ENCODE results near the gene PHF20.
"Not testable (repeated sequence)": the region's sequence is repeated elsewhere in the genome, so short reads cannot be mapped to it uniquely, and the experiment has no call there.

Gene PHF20

DNA sequence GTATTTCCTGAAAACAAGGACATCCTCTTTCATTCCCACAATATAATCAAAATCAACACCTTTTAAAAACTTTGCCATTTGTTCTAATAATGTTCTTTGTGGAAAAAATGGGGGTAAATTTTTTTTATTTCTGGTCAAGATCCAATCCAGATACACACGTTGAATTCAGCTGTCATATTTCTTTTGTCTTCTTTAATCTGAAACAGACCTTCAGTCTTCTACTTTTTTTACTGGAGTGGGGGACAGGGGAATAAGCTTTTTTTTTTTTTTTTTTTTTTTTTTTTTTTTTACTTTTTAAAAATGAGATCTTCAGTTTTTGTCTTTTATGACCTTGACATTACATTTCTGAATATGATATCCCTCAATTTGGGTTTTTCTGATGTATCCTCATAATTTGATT is 113.4 kb downstream of the PHF20 start:
- no peak for DNase-seq (ENCODE audit: low read depth)

DNA sequence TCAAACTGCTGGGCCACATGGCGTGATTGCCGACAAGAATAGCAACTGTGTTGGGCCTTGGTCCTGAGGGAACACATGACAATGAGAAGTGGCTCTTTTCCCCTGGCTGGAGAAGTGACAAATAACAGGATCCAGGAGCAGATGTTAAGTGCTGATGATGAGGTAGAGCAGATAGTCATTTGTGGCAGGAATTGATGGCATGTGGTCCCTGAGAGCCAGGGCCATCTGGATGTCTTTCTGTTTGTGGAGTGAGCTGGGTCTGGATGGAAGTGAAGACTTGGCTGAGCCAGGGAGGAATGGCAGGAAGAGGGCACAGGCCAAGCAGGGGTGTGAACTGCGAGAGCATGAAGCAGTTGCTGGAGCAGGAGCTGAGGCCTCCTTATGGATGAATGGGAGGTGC is 114.7 kb downstream of the PHF20 start:
- no peak for DNase-seq (ENCODE audit: low read depth)

DNA sequence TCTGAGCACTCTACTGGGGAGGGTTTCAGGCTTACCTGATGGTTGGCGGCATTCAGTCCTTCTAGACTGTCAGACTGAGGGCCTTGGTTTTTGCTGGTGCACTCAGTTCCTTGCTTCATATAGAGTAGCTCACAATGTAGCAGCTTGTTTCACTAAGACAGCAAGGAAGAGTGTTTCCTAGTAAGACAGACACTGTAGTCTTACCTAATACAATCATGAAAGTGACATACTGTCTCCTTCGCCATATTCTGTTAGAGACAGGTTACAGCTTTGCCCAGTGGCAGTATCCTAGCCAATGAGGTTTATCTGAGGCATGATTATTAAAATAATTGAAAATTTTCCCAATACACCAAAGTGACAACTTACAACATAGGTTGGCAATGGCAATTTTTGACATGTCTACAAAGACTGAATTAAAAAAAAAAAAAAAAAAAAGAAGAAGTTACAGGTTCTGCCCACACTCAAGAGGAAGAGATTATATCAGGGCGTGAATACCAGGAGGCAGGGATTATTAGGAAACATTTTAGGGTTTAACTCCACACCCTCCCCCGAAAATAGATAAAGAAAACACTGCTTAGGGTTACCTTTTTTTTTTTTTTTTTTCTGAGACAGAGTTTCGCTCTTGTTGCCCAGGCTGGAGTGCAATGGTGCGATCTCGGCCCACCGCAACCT is 115.7 kb downstream of the PHF20 start:
- DNase-seq (ENCODE audit: low read depth) = no peak

DNA sequence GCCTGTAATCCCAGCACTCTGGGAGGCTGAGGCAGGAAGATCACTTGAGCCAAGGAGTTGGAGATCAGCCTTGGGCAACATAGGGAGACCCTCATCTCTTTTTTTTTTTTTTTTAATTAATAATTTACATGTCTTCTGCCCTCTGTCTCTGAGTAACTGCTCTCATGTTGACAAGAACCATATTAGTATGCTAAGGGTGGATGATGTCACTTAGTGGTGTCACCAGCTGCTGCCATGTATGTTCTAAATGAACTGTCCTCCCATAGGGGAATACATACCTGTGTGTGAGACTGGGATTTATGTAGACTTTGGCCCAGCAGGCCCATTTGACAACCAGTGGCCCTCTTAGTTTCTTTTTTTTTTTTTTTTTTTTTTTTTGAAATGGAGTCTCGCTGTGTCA is 116.8 kb downstream of the PHF20 start:
- no peak for DNase-seq (ENCODE audit: low read depth)

DNA sequence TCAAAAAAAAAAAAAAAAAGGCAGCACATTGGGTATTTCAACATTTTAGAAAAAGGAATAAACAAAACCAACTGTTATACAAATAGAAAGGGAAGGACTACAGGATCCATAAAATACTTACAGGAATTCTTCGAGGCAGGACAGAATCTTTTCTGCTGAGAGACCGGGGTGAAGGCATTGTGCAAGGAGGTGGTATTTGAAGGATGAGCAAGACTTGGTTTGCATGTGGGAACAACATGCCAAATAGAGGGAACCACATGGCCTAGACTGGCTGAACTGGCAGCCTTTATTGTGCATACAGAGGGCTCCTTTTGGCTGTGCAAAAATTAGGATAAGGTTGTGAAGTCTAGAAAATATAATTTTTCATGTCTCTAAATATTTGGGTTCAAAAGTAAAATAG is 119.6 kb downstream of the PHF20 start:
- DNase-seq (ENCODE audit: low read depth) = no peak

DNA sequence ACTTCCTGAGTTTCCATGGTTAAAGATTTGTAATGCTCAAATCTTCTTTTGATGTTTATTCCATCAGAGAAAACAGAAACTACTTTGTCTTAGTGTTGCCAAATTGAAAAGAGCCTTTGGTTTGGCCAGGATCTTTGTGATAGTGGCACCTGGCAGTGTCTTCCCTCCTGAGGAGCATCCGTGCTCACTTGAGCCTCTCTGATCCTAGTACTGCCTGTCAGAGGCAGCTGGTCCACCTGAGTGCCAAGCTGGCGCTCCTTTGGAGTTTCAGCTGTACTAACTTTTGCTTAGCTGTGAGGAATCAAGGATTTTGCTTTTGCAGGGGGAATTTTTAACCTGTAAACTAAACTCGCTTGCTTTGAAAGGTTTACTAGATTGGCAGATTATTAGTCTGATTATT is 121.1 kb downstream of the PHF20 start:
- no peak for DNase-seq (ENCODE audit: low read depth)

DNA sequence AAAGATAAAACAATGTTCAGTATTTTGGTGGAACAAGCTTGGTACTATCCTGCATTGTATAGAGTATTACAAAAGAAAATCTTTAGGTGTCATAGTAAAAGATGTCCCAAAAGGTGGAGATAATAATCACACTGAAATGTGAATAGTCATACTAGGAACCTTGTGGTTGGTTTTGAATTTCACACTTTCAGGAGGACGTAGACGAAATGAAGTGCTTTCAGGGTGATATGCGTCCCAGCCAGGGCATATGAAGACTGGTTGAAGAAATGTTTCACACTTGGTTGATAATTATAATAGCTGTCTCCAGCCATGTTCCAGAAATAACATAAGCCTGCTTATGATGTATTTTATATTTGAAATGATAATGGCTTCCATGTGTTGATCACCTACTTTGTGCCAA is 122.1 kb downstream of the PHF20 start:
- no peak for DNase-seq (ENCODE audit: low read depth)

DNA sequence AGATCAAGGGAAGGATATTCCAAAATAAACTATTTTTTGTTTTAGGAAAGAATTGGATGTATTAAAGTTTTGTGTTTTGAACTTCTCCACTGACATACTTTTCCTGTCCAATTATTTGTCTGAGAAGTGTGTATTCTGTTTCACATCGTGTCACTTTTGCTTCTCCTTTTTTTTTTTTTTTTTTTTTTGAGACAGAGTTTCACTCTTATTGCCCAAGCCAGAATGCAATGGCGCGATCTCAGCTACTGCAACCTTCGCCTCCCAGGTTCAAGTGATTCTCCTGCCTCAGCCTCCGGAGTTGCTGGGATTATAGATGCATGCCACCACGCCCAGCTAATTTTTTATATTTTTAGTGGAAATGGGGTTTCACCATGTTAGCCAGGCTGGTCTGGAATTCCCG is 123.7 kb downstream of the PHF20 start:
- DNase-seq (ENCODE audit: low read depth) = not testable (repeated sequence)

DNA sequence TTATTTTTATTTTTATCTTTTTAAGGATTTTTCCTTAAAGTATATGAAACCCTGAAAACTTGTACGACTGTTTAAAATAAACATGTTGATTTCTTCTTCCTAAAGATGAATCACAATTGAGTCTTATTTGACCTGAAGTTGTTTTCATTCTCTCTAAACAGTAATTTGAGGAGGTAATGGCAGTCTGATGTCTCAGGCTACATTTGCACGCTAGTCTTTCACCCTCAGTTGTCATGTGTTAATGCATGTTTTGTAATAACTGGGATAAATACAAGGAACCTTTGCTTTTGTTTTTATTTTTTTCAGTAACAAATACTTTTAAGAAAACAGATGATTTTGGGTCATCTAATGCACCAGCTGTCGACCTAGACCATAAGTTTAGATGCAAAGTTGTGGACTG is 127.2 kb downstream of the PHF20 start:
- no peak for DNase-seq (ENCODE audit: low read depth)

DNA sequence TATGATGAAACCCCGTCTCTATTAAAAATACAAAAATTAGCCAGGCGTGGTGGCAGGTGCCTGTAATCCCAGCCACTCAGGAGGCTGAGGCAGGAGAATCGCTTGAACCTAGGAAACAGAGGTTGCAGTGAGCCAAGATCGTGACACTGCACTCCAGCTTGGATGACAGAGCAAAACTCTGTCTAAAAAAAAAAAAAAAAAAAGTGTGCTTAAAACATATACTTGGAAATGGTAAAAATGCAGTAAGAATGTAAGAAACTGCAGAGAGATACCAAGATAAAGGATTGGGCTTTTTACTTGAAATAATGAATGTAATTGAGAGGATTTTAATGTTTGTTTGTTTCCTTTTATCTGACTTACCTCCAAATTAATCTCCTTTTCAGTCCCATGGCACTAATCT is 129.4 kb downstream of the PHF20 start:
- not testable (repeated sequence) for DNase-seq (ENCODE audit: low read depth)

DNA sequence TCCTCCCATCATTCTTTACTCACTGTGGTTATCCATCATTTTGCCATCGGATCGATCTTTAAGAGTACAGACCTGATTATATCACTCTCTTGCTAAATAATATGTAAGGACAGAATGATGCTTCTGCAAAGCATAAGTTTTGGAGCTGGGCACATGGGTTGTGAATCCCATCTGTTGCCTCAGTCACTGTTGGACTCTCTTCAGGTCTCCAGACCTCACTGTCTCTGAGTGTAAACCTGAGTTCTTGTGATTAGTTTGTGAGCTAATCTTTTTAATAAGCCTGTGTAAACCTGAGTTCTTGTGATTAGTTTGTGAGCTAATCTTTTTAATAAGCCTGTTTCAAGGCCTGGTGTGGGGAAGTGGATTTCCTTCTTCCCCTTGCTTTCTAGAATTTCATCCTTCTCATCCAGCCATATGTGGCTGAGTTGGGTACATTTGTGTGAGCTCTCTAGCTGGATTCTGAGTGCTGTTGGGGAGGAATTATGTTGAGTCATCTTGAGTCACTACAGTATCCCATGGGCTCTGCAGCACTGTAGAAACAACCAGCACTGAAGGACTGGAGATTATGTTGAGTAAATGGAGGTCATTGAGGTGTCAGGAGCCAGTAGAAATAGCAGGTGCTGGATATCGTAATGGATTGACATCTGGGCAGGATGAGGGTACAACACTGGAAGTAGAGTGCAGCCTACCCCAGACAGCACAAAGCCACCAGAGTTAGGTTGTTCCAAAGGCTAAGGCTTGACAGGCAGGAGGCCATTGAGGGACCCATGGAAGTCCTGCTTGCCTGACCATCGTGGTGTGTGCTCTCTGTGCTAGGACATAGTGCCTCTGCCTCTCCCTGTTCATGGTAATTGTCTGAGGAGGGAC is 130.1 kb downstream of the PHF20 start:
- no peak for DNase-seq (ENCODE audit: low read depth)

DNA sequence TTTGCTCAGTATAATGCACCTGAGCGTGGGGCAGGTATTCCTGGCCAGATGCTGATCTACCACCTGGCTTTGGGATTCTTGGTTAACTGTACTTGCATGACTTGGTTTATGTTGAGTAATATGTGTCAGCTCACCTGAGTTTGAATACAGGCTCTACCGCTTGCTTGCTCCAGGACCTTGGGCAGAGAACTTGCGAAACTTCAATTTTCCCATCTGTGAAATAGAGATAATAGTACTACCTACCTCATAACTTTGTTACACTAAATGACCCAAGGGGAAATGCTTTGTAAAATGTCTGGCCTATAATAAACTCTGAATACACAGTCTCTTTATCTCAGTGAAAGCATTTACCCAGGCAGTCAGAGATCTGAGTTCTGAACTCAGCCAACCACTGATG is 130.7 kb downstream of the PHF20 start:
- no peak for DNase-seq (ENCODE audit: low read depth)

DNA sequence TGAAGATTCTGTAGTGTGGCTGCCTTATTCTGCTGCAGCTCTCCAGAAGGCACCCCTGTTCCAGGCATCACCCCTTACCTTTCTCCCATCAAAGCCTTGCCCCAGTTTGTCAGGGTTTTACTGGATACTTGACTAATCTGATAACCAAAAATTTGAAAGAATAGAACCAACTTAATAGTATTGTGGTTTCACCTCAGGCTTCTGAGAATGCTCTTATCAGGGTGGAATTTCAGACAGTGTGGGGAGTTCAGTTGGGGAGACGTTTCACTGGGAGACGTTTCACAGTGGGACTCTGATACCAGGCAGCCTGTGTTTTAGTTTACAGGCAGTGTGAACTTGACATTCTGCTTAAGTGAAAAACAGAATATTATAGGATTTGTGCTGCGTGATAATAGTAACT is 132.0 kb downstream of the PHF20 start:
- no peak for DNase-seq (ENCODE audit: low read depth)

DNA sequence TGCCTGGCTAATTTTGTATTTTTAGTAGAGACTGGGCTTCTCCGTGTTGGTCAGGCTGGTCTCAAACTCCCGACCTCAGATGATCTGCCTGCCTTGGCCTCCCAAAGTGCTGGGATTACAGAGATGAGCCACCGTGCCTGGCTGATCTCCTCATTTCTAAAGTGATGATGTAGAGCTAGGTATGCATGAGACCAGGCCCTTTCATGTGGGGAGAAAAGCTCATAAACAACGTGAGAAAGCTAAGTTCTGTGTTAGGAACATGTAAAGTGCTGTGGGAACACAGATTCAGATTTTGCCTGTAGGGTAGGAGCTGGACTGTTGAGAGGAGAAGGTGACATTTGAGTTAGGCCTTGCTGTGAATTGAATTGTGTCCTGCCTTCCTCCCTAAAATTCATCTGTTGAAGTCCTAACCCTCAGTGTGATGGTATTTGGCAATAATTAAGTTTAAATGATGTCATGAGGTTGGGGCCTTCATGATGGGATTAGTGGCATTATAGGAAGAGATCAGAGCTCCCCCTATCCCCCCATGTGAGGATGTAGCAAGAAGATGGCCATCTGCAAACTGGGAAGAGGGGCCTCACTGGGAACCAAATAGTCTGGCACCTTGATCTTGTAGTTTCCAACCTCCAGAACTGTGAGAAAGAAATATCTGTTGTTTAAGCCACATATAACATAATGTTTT is 133.3 kb downstream of the PHF20 start:
- no peak for DNase-seq (ENCODE audit: low read depth)

DNA sequence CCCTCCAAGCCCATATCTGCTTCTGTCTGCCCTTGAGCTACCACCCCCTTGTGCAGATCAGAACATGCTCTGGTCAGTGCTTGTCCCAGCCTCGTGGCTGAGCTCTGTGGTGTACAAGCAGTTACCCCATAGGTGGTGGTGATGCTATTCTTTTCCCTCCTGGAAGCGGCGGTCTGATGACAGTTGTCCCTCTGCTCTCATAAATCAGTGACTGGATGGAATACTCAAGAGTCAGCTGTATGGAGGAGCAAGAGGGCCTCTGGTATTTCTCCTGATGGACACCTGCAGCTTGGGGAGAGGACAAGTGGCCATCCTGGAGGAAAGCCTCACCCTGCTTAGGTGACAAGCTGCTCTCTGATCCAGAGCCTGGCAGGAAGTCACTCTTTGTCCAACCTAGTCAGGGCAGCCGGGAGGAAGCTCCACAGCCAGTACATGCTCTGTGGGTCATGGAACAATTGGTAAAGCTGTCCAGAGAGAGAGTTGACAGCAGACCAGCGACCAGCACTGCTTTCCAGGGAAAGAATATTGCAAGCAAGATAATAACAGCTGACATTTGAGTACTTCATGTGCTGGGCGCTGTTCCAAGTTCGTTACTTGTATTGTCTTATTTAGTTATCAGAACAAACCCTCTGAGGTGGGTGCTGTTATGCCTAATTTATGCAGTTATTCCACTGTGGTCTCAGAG is 135.3 kb downstream of the PHF20 start:
- no peak for DNase-seq (ENCODE audit: low read depth)

DNA sequence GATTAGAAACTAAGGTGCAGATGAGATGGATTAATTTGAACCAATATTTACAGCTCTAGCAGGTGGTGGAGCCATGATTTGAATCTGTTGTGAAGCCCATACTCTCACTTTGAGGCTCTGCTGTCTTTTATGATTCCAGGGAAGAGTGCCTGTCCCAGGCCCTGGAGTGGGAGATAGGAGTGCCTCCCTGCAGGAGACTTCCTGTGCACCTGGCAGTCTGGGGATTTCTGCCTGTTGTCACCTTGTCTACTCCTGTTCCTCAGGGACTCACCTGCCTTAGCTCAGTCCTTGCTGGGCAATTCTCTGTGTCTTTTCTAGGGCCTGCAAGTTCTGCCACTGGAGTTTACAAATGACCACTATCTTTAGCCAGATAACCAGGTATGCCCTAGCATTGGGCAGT is 136.2 kb downstream of the PHF20 start:
- DNase-seq (ENCODE audit: low read depth) = no peak

DNA sequence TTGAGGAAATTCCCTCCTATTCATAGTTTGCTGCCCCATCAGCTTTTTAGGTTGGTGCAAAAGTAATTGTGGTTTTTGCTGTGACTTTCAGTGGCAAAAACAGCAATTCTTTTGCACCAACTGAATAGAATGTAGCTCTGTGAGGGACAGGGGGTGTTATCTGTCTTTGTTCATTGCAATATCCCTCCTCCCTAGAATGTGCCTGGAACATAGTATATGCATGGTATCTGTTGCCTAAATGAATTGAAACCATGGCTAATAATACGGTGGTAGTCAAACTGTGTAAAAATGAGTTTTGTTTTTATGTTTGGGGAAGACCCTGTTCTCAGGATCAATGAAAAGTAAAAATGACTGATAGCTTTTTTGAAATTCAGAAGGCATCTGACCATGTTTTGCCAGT is 137.4 kb downstream of the PHF20 start:
- DNase-seq (ENCODE audit: low read depth) = no peak

DNA sequence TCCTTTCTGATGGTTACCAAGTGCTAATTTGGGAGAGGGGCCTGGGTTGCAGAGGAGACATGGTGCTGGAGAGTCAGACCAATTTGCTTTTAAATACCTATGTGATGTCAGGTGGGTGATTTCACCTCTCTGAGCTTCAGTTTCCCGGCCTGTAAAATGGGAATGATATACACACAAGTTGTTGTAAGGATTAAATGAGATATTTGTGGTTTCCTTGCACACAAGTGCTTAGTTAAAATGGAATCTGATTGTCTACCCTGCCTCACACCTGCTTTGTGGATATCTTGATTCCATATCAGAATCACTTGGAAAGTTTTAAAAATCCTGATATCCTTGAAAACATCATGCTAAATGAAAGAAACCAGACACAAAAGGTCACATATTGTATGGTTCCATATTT is 138.0 kb downstream of the PHF20 start:
- DNase-seq (ENCODE audit: low read depth) = no peak

DNA sequence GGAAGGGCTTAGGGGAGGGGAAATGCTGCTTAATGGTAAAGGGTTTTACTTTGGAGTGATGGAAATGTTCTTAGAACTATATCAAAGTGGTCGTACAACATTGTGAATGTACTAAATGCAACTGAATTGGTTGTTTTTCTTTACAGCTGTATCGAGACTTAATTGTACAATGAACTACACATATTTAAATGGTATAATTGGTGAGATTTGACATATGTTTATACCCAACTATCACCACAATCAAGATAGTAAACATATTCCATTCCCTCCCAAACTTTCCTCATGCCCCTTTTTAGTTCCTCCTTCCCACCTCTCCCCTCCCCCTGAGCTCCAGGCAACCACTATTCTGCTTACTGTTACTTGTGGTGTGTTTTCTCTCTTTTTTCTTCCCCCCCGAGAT is 138.4 kb downstream of the PHF20 start:
- no peak for DNase-seq (ENCODE audit: low read depth)

DNA sequence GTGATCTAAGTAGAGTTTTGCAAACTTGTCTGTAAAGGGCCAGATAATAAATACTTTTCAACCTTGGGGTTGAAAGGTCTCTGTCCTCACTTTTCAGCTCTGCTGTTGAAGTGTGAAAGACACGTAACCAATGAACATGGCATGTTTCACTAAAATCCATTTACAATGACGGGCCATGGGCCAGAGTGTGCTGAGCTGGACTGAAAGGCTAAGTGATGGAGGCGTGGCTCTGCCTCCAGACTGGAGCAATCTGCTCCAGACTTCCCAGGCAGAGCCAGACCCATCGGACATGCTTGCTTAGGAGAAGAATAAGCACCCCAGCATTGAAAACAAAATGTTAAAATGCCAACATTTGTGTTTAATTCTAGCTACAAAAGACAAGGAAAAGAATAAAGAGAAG is 141.1 kb downstream of the PHF20 start:
- no peak for DNase-seq (ENCODE audit: low read depth)

DNA sequence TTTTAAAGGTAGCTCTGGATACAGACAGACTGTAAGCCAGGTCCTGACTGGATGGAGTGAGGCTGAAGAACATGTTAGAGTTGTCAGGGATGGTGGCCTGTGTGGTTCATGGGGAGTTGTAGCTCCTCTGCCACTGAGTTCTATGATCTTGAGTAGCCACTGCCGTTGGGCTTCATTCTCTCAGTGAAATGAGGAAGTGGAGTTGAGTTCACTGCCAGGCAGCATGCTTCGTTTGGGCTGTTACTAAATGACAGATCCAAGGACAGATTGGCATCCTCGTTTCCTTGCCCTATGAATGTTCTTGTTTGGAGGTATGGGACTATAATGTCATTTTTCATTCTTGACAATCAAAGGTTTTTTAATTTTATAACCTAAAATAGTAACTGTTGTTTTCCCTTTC is 145.3 kb downstream of the PHF20 start:
- DNase-seq (ENCODE audit: low read depth) = no peak

DNA sequence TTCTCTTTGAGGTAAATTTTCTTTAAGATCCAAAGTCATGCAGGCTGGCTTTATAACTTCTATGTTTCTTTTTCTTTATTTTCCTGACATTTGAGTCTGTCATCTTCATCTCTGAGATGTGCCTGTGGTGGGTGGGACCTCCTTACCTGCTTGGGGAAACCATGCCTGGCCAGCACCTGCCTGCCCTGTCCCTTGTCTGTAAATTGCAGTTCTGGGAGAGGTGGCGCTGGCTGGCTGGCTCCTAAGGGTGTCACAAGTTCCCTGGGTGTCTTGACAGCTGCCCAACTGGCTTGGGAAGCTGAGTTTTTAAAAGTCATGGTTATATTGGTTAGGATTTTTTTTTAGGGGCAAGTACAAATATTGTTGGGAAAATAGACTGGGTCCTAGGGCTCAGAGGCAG is 146.2 kb downstream of the PHF20 start:
- DNase-seq (ENCODE audit: low read depth) = no peak

DNA sequence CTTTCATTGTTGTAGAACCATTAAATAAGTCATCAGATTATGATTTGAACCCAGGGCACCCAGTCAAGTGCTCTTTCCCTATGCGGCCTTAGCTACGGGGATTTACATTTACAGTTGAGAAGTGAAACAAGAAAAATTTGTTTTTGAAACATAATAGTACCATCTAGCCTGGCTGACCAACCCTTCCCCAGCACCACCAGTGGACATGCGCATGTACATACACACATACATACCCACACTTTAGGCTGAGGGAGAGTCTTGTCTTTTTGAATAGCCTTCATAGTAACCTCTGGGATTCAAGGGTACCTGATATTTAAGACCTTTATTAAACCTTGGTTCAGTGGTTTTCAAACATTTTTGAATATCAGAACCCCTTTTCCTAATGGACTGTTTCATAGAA is 148.7 kb downstream of the PHF20 start:
- DNase-seq (ENCODE audit: low read depth) = no peak

Data from T follicular helper cell (primary cell).